GM12878 (cell line): ENCODE data around the gene XAB2. TPM values are rescaled to one million over a fixed set of nuclear protein-coding genes. Genes with fewer than 3 reads are reported as not detected.

ENCODE experiments used
- ATAC-seq: fragments of 200-7000 bp; cut with Tn5 transposase; 3 replicates; pipeline ENCODE4 v1.9.1; 2020; ENCODE audit warnings: mild to moderate bottlenecking, moderate library complexity
- BruUV-seq: library from RNA; stranded (reverse); fragments of 400-500 nt; replicated peaks from 2 replicates; lab custom pipeline; 2021; lab: Mats Ljungman, UMichigan
- CTCF ChIA-PET: fragments of 300-600 bp; sonication (Branson Sonifier 250); formaldehyde crosslinking; extraction: SDS; loops from one replicate; lab custom pipeline; 2021; ENCODE audit warnings: inconsistent platforms; lab: Yijun Ruan, JAX
- POLR2A ChIA-PET: fragments of 350-600 bp; formaldehyde crosslinking; extraction: SDS; loops from one replicate; lab custom pipeline; 2021; ENCODE audit warnings: inconsistent platforms; lab: Charles Lee
- RAD21 ChIA-PET: fragments of 300-600 bp; sonication (Branson Sonifier 250); formaldehyde crosslinking; loops from one replicate; lab custom pipeline; 2023; ENCODE audit warnings: antibody characterized with exemption; ENCODE audit not compliant: unreplicated experiment; lab: Charles Lee
- SMC1A ChIA-PET: fragments of 300-600 bp; sonication (Branson Sonifier 250); formaldehyde crosslinking; loops from one replicate; lab custom pipeline; 2023; ENCODE audit not compliant: unreplicated experiment, uncharacterized antibody; lab: Charles Lee
- DNase-seq: peaks from one replicate; pipeline ENCODE4 v3.0.0-alpha.2; 2011; ENCODE audit warnings: low read depth, low spot score
- FAIRE-seq: peaks from 3 replicates; lab custom pipeline; 2011; peaks lifted over from hg19 to GRCh38; lab: Jason Lieb, UNC
- H2AFZ ChIP-seq: 2 replicates; pipeline ENCODE4 v1.6.0; 2011; ENCODE audit warnings: low read depth, low read length, control low read depth; ENCODE audit not compliant: control insufficient read depth
- H3K27ac ChIP-seq: 2 replicates; pipeline ENCODE4 v1.5.1; 2011; ENCODE audit warnings: control low read depth; ENCODE audit not compliant: control insufficient read depth, insufficient read depth
- H3K27me3 ChIP-seq, 2 experiments: replicated peaks in 1 of 2; 2 replicates each; pipeline versions ENCODE4 v1.6.0 to v1.6.1; 2011; ENCODE audit warnings: low read length in 1 of 2; ENCODE audit not compliant: control insufficient read depth in 2 of 2, insufficient read depth in 2 of 2
- H3K36me3 ChIP-seq, 2 experiments: 2 replicates each; pipeline ENCODE4 v1.5.1; 2011; ENCODE audit warnings: low read length in 1 of 2; ENCODE audit not compliant: control insufficient read depth in 2 of 2, insufficient read depth in 2 of 2
- H3K4me1 ChIP-seq: 2 replicates; pipeline ENCODE4 v1.6.1; 2011; ENCODE audit warnings: mild to moderate bottlenecking, low read length, moderate library complexity, mixed read lengths; ENCODE audit not compliant: control insufficient read depth, insufficient read depth
- H3K4me2 ChIP-seq: 2 replicates; pipeline ENCODE4 v1.6.0; 2011; ENCODE audit warnings: control low read depth; ENCODE audit not compliant: control insufficient read depth, insufficient read depth
- H3K4me3 ChIP-seq: fragments of 200-600 bp; sonication (generic); 2 replicates; pipeline ENCODE4 v1.5.1; 2016
- H3K79me2 ChIP-seq: 2 replicates; pipeline ENCODE4 v1.6.0; 2011; ENCODE audit warnings: low read length; ENCODE audit not compliant: control insufficient read depth, insufficient read depth
- H3K9ac ChIP-seq: 2 replicates; pipeline ENCODE4 v1.8.0; 2011; ENCODE audit warnings: low read length, control low read depth, mixed read lengths; ENCODE audit not compliant: control insufficient read depth, insufficient read depth
- H3K9me3 ChIP-seq: replicated peaks from 3 replicates; pipeline ENCODE4 v1.5.1; 2011; ENCODE audit warnings: mild to moderate bottlenecking, low read length; ENCODE audit not compliant: control insufficient read depth, insufficient read depth
- H4K20me1 ChIP-seq: 2 replicates; pipeline ENCODE4 v1.6.0; 2011; ENCODE audit not compliant: control insufficient read depth, insufficient read depth
- CHD1 ChIP-seq: IDR thresholded peaks from 2 replicates; pipeline ENCODE4 v1.6.1; 2012; ENCODE audit warnings: low read depth, low read length, improper control_type of control experiment
- IKZF2 ChIP-seq, 2 experiments: fragments of 450-650 bp; IDR thresholded peaks; 2 replicates each; pipeline ENCODE4 v1.6.1; 2017; ENCODE audit warnings: mild to moderate bottlenecking in 2 of 2, moderate library complexity in 2 of 2
- MTA3 ChIP-seq: IDR thresholded peaks from 2 replicates; pipeline ENCODE4 v1.6.1; 2012; ENCODE audit warnings: low read length, inconsistent platforms, borderline replicate concordance
- MYC ChIP-seq: IDR thresholded peaks from 2 replicates; pipeline ENCODE4 v1.6.1; 2011; ENCODE audit warnings: mild to moderate bottlenecking, low read length, moderate library complexity, inconsistent platforms; ENCODE audit not compliant: insufficient read depth, insufficient replicate concordance, insufficient read length, severe bottlenecking
- NBN ChIP-seq: fragments of 450-650 bp; IDR thresholded peaks from 2 replicates; pipeline ENCODE4 v1.6.1; 2016
- NR2C2 ChIP-seq: IDR thresholded peaks from 2 replicates; pipeline ENCODE4 v1.6.1; 2011; ENCODE audit warnings: borderline replicate concordance, low read depth; ENCODE audit not compliant: control insufficient read depth, insufficient read length
- NRF1 ChIP-seq: conservative IDR thresholded peaks from 2 replicates; pipeline ENCODE4 v1.6.1; 2011; ENCODE audit warnings: mild to moderate bottlenecking, low read depth, low read length, improper control_type of control experiment
- RUNX3 ChIP-seq: IDR thresholded peaks from 2 replicates; pipeline ENCODE4 v1.6.1; 2012; ENCODE audit warnings: low read length, inconsistent platforms
- SIN3A ChIP-seq: IDR thresholded peaks from 2 replicates; pipeline ENCODE4 v1.6.1; 2012; ENCODE audit warnings: low read depth, low read length, improper control_type of control experiment
- ZNF207 ChIP-seq: fragments of 450-650 bp; IDR thresholded peaks from 2 replicates; pipeline ENCODE4 v1.6.1; 2014; ENCODE audit warnings: antibody characterized with exemption, mild to moderate bottlenecking, borderline replicate concordance
- ZZZ3 ChIP-seq: IDR thresholded peaks from 2 replicates; pipeline ENCODE4 v1.6.1; 2011; ENCODE audit warnings: low read depth; ENCODE audit not compliant: control insufficient read depth, insufficient read length
- WGBS: methylation state at CpG from one replicate; pipeline ENCODE4 v1.1.6; 2016; ENCODE audit warnings: low lambda C conversion rate; ENCODE audit not compliant: insufficient replicate concordance, insufficient coverage; ENCODE audit errors: missing lambda C conversion rate; 5-methylcytosine and 5-hydroxymethylcytosine counted together
- in situ Hi-C: fragments of 300-500 bp; cut with MboI; formaldehyde crosslinking; loops from 9 replicates; pipeline ENCODE4 v1.14.3; 2018; ENCODE audit warnings: mixed read lengths
- intact Hi-C: fragments of 100-400 bp; cut with micrococcal nuclease; formaldehyde crosslinking; loops from one replicate; pipeline ENCODE4 v1.14.2; 2022; ENCODE audit not compliant: unreplicated experiment
- polyA plus RNA-seq, 11 experiments: library from polyadenylated mRNA; depleted of rRNA in 4 of 11; unstranded in 6 of 11; stranded (reverse) in 5 of 11; fragments of >200 nt; fragmentation: Nextera tagmentation in 4 of 11; fragmentation: Illumina TruSeq in 1 of 11; extraction: Ambion mirVana in 4 of 11; extraction: Trizol in 1 of 11; gene quantifications; 1 replicate in 1 of 11; 2 replicates in 10 of 11; pipeline versions ENCODE4 v1.2.1 to v1.2.3, GENCODE V29; 2011 to 2016; ENCODE audit warnings: inconsistent platforms in 2 of 11, missing spikeins in 2 of 11, low read depth in 1 of 11
- total RNA-seq, 4 experiments: library from RNA; depleted of rRNA in 3 of 4; stranded (reverse); fragments of >200 nt in 3 of 4; fragmentation: Illumina TruSeq in 1 of 4; extraction: Trizol in 1 of 4; gene quantifications; 2 replicates each; pipeline versions ENCODE4 v1.2.1 to v1.2.3, GENCODE V29; 2013 to 2021
- TF ChIP-seq, protein P1 (sequence below), 3 experiments: IDR thresholded peaks in 2 of 3; conservative IDR thresholded peaks in 1 of 3; 2 replicates each; pipeline ENCODE4 v1.5.1; 2011; ENCODE audit warnings: low read depth in 3 of 3, low read length in 3 of 3, mild to moderate bottlenecking in 3 of 3, control low read depth in 2 of 3, moderate library complexity in 2 of 3, inconsistent platforms in 1 of 3, mixed read lengths in 1 of 3; ENCODE audit not compliant: control insufficient read depth in 2 of 3, insufficient read depth in 1 of 3; ENCODE audit errors: extremely low read depth in 1 of 3
- TF ChIP-seq, protein P2 (sequence below): fragments of 450-650 bp; IDR thresholded peaks from 2 replicates; pipeline ENCODE4 v1.6.1; 2017; ENCODE audit warnings: low read depth, mild to moderate bottlenecking, moderate library complexity
- TF ChIP-seq, protein P3 (sequence below): IDR thresholded peaks from 2 replicates; pipeline ENCODE4 v1.6.1; 2012; ENCODE audit warnings: low read length, inconsistent platforms
- TF ChIP-seq, protein P4 (sequence below): IDR thresholded peaks from 2 replicates; pipeline ENCODE4 v1.6.1; 2011; ENCODE audit warnings: low read depth, low read length, improper control_type of control experiment, borderline replicate concordance

XAB2 gene
- total and polyA plus RNA-seq, 10 of the 15 experiments (the other 5 are each of a cell fraction or from before 2014, with no cell fraction given) = 0.34 to 45.1 (median 18.8) TPM

DNA sequence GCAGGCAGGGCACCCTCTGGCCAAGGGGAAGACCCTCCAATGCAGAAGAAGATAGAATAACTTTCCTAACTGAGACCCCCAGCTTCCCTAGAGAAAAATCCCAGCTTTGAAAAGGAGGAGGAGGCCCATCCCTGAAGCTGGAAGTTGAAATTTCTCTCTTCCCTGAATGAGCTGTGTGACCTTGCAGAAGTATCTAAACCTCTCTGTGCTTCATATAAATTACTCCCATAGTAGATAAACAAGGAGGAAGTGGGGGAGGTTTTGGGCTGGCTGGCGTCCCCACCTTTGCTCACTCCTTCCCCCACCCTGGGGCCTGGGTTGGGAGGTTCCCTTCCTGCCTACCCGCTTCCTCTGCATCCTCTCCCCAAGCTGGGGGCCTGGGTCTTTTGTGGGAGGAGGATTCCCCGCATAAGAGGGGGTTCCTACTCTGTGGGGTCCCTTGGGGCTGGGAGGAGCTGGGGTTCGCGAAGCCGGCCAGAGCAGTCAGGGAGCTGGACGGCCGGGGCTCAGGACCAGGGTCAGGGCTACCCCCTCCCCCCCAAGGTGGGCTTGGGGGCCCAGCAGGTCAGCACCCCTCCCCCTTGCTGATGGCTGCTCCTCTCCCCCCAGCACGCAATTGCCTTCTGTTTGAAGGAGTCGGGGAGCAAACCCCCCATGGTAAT, 22.0 kb downstream of the XAB2 start:
- H3K9me3 ChIP-seq = no peaks in the 10 kb centered on the region
- H3K36me3 ChIP-seq = no peaks in the 10 kb centered on the region
- ChIA-PET SMC1A (interaction anchor here (1.4 kb wide), 1 partner anchor 30 kb away, joined by 4 read pairs; no protein-coding TSS in a partner anchor), CTCF (no interaction called here), POLR2A (interaction anchor here (1.1 kb wide), 1 partner anchor 10 kb away, joined by 3 read pairs; no protein-coding TSS in a partner anchor), RAD21 (no interaction called here)
- no peaks in the 10 kb centered on the region for H3K4me1 ChIP-seq
- ATAC-seq (no peak), FAIRE-seq (no peak), DNase-seq (no peak)
- no TSS peak for BruUV-seq
- H3K79me2 ChIP-seq = no peaks in the 10 kb centered on the region
- intact Hi-C loops (no loop called here), in situ Hi-C loops (no loop called here)
- WGBS = 53% methylated on average over 8 of the region's 10 CpGs
- no peak overlapping the region for H3K27ac ChIP-seq
- no peaks in the 10 kb centered on the region for H3K27me3 ChIP-seq
- no peak overlapping the region for H3K4me2 ChIP-seq
- H3K4me3 ChIP-seq = no peak overlapping the region
- no peak overlapping the region for H2AFZ ChIP-seq
- H3K9ac ChIP-seq = no peak overlapping the region
- no peaks in the 10 kb centered on the region for H4K20me1 ChIP-seq
- TF ChIP-seq, protein P1, sequence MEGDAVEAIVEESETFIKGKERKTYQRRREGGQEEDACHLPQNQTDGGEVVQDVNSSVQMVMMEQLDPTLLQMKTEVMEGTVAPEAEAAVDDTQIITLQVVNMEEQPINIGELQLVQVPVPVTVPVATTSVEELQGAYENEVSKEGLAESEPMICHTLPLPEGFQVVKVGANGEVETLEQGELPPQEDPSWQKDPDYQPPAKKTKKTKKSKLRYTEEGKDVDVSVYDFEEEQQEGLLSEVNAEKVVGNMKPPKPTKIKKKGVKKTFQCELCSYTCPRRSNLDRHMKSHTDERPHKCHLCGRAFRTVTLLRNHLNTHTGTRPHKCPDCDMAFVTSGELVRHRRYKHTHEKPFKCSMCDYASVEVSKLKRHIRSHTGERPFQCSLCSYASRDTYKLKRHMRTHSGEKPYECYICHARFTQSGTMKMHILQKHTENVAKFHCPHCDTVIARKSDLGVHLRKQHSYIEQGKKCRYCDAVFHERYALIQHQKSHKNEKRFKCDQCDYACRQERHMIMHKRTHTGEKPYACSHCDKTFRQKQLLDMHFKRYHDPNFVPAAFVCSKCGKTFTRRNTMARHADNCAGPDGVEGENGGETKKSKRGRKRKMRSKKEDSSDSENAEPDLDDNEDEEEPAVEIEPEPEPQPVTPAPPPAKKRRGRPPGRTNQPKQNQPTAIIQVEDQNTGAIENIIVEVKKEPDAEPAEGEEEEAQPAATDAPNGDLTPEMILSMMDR (IDR thresholded peaks at IDR 0.05 in 2 of 3, conservative IDR thresholded peaks at IDR 0.05 in 1 of 3; ENCODE audit: control insufficient read depth in 2 of 3, extremely low read depth in 1 of 3, insufficient read depth in 1 of 3, low read depth in 3 of 3, low read length in 3 of 3) = no peak
- TF ChIP-seq NR2C2 (no peak), IKZF2 (IDR thresholded peaks at IDR 0.05) (no peak), MTA3 (no peak), RUNX3 (no peak), CHD1 (no peak), NRF1 (no peak), ZNF207 (no peak), ZZZ3 (no peak), MYC (no peak), SIN3A (no peak), NBN (no peak)
- TF ChIP-seq, protein P2, sequence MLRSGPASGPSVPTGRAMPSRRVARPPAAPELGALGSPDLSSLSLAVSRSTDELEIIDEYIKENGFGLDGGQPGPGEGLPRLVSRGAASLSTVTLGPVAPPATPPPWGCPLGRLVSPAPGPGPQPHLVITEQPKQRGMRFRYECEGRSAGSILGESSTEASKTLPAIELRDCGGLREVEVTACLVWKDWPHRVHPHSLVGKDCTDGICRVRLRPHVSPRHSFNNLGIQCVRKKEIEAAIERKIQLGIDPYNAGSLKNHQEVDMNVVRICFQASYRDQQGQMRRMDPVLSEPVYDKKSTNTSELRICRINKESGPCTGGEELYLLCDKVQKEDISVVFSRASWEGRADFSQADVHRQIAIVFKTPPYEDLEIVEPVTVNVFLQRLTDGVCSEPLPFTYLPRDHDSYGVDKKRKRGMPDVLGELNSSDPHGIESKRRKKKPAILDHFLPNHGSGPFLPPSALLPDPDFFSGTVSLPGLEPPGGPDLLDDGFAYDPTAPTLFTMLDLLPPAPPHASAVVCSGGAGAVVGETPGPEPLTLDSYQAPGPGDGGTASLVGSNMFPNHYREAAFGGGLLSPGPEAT = no peak
- TF ChIP-seq, protein P3, sequence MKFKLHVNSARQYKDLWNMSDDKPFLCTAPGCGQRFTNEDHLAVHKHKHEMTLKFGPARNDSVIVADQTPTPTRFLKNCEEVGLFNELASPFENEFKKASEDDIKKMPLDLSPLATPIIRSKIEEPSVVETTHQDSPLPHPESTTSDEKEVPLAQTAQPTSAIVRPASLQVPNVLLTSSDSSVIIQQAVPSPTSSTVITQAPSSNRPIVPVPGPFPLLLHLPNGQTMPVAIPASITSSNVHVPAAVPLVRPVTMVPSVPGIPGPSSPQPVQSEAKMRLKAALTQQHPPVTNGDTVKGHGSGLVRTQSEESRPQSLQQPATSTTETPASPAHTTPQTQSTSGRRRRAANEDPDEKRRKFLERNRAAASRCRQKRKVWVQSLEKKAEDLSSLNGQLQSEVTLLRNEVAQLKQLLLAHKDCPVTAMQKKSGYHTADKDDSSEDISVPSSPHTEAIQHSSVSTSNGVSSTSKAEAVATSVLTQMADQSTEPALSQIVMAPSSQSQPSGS = no peak
- TF ChIP-seq, protein P4, sequence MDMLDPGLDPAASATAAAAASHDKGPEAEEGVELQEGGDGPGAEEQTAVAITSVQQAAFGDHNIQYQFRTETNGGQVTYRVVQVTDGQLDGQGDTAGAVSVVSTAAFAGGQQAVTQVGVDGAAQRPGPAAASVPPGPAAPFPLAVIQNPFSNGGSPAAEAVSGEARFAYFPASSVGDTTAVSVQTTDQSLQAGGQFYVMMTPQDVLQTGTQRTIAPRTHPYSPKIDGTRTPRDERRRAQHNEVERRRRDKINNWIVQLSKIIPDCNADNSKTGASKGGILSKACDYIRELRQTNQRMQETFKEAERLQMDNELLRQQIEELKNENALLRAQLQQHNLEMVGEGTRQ = no peak
